ENCODE data around the gene ENPP6.
"Not testable (repeated sequence)": the region's sequence is repeated elsewhere in the genome, so short reads cannot be mapped to it uniquely, and the experiment has no call there.

Gene ENPP6

DNA sequence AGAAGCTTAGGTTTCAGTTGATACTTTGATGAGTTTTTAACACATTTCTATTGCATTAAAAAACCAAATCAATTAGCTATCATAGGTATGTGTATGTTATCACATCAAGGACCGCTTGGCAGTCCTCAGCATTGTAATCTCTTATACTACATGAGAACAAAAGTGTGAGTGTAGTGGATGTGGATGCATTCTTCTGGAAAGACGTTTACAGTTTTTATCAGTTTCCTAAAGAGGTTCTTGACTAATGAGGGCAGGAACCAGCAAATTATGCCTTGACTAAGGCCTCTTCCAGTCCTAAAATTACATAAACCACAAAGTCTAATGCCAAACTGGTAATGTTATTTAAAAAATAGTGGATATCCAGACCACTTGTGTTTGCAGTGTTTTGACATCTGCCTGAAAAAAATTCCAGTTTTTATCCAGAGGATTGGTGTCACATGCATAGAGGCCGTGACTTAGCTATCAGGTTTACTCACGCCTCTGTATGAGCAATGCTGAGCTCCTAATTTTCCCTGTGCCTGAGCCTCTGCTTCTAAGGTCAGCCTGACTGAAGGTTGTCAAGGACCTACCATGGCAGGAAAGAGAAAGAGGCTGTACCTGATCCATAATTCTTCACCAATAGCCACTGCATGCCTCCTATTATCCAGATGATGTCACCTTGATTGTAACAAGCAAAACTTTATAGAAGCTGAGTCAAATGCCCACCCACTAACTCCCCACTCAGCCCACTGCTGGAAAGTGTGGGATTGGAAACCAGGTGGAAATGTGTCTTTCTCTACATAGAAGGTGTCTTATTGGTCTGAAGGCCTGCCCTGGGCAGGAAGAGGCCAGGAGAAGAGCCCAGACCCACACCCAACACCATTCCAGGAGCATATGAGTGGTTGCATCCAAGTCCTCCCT lies 68.7 kb downstream of the ENPP6 start:
- DNase-seq (ENCODE audit: low spot score) = no peak

DNA sequence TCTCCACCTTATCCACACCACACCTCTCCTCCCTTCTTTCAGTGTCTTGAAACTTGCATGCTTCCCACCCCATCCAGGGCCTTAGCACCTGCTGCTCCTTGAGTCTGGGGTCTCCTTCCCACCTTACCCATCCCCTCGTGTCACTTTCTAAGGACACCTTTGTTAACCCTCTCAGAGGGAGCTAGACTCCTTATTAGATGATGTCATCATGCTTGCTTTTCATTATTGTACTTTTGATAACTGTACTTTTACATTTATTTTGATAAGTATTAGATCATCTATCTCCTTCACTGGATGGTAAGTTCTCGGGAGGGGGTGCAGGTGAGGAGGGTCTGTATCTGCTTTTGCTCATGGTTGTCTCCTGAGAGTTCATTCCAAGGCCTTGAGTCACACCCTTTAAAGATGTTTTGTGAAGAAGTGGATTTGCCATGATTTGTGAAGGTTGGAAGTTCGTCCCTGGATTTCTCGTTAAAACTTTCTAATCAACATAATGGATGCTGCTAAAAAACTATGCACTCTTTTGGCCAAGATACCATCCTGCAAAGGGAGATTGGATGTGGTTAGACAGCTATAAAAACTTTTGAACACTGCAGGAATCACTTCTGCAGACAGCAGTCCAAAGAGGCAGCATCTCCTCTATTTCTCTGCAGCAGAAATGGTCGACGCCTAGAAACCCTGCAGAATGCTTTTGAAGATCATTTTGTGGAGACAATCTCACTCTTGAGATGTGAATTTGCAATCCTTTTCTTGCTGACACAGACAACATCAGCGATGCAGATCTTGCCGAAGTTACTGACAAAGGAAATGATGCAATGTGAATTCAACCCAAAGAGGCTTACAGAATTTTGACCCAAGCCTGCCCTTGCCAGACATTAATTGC lies 69.6 kb downstream of the ENPP6 start:
- DNase-seq (ENCODE audit: low spot score) = no peak

DNA sequence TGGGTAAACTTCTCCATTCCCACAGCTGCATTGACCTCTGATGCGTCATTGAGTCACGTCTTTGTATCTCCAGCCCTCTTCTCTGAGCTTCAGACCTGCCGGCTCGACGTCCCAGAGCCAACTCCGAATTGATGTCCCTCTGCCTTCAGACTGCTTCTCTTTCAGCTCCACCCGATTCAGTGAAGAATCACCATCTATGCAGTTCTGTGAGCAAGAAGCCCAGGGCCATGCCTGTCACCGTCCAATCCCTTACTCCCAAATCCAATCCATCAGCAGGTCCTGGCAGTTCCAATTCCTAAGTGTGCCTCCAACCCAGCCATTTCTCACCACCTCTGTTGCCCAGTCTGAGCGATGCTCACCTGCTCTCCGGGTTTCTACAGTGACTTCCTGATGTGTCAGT lies 70.7 kb downstream of the ENPP6 start:
- no peak for DNase-seq (ENCODE audit: low spot score)

DNA sequence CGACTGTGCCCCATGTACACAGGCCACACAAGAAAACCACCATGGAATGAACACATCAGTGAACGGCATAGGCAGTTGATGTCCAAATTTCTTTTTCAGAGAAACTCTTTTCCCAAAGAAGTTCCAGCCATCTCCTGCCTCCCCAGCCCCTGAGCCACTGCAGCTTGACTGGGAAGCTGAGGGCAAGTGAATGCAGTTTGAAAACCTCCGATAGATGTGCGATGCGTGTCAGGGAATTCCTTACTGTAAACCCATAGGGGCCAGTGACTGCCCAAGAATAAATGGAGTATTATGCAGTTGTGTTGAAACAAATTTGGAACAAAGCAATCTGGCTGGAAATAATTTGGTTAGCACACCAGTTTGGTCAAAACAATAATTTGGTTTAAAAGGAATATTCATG lies 72.1 kb downstream of the ENPP6 start:
- no peak for DNase-seq (ENCODE audit: low spot score)

DNA sequence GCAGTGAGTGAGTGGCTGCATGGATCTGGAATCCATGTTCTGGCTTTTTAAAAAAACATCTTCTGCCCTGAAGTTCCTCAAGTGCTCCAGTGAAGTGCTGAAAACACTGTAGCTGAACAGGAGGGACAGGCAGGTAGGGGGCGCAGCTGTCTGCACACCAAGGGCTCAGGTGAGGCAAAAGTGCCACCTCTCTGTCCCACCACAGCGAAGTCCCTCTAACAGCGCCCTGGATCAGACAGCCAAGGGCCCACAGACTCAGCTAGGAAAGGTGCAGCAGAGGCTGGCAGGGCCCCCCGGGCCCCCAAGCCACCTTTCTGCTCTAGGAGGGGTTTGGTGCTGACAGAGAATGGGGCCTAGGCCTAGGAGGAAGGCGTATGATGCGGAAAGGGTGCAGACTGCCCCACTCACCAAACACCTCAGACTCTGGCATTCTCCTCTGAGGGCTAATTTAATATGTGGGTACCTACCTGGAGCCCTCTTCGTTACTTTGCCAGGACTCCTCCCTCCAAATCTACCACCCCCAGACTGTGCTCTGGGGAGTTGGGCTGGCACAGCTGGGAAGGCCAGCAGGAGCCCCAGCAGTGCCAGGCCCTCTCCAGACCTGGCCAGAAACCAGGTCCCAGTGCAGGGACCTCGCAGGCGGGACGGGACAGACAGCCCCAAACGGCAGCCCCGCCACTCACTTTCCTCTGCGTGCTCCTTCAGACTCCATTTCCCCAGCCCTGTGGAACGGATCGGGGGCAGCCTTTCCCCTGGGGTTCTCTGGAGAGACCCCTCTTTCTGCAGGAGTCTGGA lies 73.7 kb downstream of the ENPP6 start:
- DNase-seq (ENCODE audit: low spot score) = no peak

DNA sequence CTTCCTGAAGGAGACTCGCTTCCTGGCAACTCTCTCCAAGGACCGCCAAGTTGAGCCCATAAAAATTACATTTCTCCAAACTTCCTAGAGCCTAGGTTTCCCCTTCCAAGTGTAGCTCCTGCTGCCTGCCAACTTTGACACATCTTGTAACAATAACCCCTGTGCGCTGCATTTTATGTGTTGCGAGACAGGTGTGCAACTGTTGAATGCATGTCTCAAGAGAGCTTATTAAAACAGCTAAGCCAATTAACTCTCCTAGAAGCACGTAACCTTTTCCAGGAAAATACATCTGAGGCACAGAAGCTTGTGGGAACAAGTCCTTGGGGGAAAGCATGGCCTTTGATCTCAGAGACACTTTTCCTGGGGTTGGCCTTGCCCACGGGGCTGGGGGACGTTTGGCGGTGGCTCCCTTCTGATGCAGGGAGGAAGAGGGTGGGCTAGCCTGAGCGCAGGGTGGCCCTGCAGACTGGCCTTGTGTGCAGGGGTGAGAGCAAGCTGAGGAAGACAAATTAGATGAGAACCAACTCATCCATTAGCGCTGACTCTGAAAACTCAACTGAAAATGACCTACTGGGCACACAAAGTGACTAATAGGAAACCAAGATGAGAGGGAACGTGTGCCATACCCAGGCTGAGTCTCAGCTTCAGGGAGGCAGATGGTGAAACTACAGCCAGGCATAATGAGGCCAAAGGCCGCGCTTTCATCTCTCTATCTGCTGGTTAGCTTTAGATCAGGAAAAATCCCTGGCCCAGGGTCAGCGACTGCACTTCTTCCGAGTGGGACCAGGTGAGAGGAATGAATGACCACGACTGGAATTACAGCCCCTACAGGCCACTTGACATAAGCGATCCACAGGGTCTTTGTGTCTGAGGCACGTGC lies 75.3 kb downstream of the ENPP6 start:
- no peak for DNase-seq (ENCODE audit: low spot score)

DNA sequence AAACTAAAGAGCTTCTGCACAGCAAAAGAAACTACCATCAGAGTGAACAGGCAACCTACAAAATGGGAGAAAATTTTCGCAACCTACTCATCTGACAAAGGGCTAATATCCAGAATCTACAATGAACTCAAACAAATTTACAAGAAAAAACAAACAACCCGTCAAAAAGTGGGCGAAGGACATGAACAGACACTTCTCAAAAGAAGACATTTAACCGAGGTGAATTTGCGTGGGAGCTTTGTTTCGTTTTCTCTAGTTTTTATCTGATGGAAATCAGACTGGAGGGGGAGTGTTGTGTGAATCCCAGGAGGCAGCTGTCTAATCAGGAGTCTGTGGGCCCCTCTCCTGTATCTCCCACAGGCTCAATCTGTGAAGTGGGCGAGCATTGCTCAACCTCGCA lies 76.8 kb downstream of the ENPP6 start:
- DNase-seq (ENCODE audit: low spot score) = not testable (repeated sequence)

DNA sequence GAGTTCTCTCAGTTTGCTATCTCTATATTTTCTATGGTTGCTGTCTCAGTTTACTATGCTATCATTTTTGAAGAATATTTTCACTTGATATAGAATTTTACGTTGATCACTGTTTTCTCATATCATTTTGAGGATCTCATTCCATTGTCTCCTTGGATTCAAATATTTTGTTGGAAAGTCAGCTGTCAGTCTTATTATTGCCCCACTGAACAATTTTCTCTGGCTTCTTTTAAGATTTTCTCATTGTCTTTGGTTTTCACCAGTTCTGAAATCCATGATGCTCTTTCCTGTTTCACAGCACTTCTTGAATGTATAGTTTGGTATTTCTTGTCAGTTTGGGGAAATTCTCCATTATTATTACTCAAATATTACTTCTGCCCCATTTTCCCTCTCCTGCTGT lies 81.1 kb downstream of the ENPP6 start:
- no peak for DNase-seq (ENCODE audit: low spot score)

DNA sequence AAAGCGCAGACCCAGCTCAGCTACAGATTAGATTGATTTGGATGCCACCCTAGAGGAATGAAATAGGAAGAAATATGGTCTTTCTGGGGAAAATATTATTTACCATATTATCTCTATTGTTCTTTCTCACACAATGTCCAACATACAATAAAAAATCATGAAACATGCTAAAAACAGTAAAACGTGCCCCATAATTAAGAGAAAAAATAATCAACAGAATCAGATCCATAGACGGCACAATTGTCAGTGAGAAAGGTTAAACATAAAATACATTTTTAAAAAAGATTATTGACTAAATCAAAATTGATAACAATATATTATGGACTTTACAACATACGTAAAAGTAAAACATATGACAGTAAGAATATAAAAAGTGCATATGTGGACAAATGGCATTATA lies 90.9 kb downstream of the ENPP6 start:
- DNase-seq (ENCODE audit: low spot score) = no peak

DNA sequence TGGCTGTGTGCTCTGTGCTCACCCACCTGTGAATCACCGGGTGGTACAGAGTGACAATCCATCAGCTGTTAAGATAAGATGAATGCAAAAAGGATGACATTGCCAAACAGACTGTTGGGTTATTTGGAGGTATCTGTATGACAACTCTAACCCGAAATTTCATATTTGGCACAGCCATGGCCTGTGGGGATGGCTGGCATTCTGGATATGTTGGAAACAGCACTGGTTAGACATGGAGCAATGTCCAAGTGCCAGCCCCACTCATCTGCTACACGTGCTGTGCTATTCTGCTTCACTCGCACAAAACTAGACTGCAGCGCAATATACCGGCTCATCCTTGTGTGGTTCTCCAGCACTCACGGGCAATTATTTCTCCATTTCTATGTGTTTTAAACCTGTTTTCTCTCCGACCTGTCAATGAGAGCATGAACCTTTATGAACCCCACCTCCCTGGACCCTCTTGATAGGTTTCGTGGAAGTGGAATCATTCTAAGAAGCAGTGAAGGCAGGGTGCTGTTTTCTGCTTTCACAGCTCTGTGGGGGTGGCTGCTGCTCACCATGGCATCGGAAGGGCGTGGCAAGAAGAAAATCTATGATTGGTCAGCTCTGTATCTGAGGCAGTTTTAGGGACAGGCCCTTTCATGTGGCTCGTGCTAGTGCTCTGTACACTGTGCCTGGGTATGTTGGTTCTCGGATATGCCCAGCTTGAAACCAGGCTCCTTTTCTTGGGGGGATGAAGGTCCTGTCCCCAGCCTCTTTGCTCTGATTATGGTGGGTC lies 94.9 kb downstream of the ENPP6 start:
- DNase-seq (ENCODE audit: low spot score) = no peak

DNA sequence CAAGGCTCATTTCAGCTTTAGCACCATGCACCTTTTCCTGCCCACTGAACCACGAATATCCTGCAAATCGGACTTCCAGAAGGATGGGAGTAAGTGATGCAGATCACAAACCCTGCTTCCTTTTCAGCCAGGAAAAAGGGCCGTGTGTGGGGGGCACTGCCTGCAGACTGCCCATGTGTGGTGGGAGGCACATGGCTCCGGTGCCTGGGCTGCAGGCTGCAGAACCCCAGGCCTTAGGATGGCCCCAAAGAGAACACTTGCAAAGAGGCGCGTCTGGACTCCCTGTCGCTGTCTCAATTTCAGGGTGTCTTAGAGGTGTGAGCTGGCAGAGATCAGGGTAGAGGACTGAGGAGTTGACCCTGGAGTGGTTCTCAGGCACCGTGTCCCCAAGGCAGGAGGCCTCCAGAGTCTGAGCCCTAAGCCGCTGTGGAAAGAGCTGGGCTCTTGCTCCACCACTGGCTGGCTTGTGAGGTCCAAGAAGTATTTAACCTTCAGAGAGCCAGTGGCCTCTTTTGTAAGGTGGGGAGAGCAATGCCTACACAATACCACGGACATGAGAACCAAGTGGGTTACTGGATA lies 97.0 kb downstream of the ENPP6 start:
- DNase-seq (ENCODE audit: low spot score) = no peak

DNA sequence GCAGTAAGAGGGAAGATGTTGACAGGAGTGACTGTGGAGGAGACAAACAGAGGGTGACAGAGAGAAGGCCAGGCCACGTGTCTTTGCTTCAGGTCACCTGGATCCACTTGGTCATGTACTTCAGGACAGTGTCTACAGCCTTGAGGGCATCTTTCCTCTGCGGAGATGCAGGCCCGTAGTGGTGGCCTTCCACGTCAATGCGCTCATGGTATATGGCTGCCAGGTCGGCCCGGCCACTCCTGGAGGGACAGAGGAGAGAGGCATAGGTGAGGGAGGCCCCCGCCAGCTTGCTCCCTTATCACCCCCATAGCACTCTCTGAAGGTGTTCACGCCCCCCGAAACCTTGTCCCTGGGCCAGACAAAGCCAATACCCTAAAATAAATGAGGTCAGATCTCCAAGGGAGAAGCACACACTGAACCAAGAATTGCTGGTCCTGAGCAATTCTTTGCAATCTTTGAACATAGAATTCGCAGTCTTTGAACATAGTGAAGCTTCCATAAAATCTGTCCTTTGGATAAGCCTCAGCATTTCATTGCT lies 99.9 kb downstream of the ENPP6 start:
- DNase-seq (ENCODE audit: low spot score) = no peak

DNA sequence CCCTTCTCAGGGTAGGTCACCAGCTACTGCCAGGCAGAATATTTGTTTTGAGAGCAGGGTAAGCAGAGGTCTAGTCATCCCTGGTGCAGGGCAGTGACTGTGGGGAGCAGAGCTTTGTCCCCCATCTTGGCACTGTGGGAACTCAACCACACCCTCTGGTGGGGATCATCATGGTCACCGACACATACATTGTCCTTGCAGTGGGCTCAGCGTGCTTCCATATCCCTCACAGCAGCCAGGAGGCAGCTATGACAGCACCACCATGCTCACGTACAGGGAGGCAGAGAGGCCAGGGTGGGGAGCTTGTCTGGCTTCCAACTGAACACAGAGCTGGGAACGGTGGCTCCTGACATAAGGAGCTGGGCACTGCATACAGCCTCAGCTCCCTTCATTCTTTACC lies 102.3 kb downstream of the ENPP6 start:
- DNase-seq (ENCODE audit: low spot score) = no peak

DNA sequence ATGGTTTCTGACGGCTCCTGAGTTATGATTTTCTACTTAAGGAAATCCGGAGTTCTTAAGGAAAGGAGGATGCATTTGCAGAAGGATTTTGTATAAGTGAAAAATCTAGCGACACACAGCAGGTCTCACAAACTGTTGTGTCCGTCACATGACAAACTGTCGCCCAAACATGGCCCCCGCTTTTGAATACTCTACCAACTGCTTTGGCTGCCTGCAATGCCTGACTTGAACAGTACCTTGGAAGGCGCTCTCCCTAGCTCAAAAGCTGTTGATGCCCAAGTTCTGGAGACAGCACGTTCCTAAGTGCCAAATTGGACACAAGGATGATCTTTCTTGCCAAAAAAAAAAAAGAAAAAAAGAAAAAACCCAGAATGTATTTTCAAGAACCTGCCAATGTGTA lies 103.2 kb downstream of the ENPP6 start:
- DNase-seq (ENCODE audit: low spot score) = no peak

DNA sequence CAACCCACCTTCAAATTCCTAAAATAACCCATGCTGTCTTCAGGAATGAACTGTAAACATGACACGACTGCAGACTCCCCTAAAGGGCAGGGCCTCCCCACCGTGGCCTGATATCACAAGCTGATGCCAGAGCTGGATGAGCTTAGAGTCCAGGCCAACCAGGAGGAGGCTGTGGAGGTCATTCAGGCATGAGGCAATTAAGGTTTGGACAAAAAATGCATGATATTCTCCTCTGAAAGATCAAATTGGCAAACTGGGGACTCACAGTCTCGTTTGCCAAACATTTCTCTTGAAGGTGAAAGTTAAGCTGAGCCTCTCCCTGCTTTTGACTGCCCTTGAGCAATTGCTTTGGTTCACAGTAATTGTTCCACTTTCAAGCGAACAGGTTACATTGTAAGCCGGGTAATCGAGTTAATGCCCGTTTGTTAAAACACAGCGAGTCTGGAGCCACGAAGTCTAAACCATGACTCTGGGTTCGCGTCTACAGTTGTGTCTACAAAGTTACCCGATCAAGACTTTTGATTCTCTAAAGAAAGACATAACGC lies 105.6 kb downstream of the ENPP6 start:
- no peak for DNase-seq (ENCODE audit: low spot score)

DNA sequence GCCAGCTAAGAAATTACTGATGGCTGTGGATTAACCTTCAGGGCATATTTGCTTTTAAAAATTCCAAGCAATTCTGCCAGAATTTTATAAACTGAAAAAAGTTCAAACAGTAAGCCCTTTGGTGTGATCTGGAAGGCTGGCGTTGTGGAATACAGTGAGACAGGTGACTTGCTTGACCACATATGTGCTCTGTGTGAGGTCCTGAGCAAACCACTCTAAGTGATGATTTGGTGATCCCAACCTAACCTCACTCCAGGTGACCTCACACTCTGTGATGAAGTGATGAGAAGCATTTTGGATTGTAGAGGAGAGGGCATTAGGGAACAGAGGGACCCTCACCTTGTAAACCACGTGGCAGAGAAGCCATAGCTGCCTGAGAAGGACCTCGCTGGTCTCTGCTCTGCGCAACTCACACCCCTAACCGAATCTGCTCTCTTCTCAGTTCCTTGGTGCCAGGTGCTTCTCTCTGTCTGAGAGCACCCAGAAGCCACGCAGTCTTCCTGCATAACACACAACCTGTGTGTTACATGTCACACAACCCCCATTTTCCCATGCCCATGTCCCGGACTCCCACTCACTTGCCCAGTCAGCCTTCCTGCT lies 106.3 kb downstream of the ENPP6 start:
- no peak for DNase-seq (ENCODE audit: low spot score)

DNA sequence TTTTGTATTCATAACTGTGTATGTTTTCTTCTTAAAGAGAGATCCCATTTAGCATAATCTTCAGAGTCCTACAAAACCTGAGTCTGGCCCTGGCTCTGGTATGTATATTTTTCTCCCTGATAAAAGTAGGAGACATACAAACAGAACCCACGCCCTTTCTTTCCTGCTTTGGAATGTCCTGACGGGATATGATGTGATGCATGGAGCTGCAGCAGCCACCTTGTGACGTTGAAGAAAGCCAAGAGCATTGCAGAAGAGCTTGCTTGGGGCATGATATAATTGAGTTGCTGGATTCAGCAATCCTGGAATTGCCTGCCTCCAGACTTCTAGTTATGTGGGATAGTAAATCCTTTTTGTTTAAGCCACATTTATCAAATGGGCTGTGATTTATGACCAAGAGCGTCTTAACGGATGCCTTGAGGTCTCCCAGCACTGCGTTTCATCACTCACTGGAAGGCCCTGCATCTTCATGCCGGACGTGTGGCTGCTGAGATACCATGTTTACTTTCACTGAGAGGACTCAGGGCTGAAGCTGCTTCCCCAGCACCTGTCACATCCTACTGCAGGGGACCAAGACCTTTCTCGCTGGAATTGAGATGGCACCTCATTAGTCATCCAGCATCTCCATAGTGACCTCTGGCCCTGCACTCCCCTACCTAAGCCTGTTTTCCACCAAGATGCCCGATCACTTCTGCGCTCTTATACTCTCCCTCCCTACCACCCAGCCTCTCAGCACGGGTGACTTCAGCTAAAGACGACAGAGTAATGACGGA lies 107.0 kb downstream of the ENPP6 start:
- DNase-seq (ENCODE audit: low spot score) = no peak

DNA sequence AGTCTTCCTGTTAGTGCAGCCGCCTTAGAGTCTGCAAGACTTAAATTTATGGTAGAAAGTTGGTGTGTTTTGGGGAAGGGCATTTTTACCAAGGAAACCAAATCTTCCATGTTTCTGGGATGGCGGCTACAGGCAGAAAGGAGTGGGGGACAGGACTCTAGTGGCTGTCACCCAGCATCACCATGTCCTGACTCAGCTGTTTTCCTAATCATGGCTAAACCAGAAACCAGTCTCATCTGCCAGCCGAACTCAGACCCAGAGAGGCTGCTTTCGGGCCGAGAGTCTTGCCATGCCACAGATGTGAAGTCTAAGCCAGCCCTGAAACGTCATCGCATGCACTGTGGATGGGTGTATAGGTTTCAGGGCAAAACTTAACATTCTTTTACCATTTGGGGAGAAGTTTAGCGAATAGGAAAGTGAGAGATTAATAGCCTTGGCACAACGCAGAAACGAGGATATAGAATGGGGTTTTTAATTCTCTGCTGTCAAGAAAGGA lies 109.6 kb downstream of the ENPP6 start:
- no peak for DNase-seq (ENCODE audit: low spot score)

Data from HuH-7 (cell line).